ENCODE results near the gene SLIRP.
"Not testable (repeated sequence)": the region's sequence is repeated elsewhere in the genome, so short reads cannot be mapped to it uniquely, and the experiment has no call there.

SLIRP gene

DNA sequence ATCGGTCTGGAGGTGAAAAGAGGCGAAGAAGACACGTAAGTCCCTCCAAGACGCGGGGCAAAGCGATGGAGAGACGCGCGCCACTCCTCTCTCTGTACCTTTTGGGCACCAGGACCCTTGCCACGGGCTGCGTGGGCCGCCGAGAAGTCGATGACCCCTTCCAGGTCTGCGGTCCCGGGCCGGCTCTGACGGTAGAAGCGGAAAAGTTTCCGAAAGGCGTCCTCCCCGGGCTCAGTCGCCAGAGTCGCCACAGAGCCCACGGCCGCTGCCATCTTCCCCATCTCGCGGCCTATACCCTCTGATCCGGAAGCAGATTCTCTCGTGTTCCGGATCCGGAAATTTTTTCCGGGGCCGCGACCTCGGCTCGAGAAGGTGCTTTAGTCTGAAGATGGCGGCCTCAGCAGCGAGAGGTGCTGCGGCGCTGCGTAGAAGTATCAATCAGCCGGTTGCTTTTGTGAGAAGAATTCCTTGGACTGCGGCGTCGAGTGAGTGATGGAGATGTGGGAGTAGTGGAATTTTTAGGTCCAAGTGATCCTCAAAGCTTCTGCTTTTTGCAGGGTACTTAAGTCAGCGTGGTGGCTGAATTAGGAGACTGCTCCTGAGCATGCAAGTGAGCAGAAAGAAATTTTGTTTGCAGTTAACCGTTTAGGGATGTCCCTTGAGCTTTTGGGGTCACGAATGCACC is at the start of gene SLIRP, which contains the start of gene ALKBH1:
Gene SLIRP (plus strand): TSS at position 380 of the 685 bp plus-strand sequence. CDS start 9 bp downstream, at position 389.
Gene ALKBH1 (minus strand): TSS at position 300 of the 685 bp plus-strand sequence. CDS start 19 bp downstream, at position 281.
- peak; percentile 81 for DNase-seq (ENCODE audit: low read depth)

GRCh38 chr14:77659831-77660230 is 48.1 kb upstream of the SLIRP start:
- DNase-seq (ENCODE audit: low read depth), result no peak

- DNase-seq (ENCODE audit: low read depth), result no peak
Measured at GRCh38 chr14:77660754-77661153, 47.1 kb upstream of the SLIRP start.

DNA sequence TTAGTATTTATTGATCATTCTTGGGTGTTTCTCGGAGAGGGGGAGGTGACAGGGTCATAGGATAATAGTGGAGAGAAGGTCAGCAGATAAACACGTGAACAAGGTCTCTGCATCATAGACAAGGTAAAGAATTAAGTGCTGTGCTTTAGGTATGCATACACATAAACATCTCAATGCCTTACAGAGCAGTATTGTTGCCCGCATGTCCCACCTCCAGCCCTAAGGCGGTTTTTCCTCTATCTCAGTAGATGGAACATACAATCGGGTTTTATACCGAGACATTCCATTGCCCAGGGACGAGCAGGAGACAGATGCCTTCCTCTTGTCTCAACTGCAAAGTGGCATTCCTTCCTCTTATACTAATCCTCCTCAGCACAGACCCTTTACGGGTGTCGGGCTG is 46.3 kb upstream of the SLIRP start:
- not testable (repeated sequence) for DNase-seq (ENCODE audit: low read depth)

DNA sequence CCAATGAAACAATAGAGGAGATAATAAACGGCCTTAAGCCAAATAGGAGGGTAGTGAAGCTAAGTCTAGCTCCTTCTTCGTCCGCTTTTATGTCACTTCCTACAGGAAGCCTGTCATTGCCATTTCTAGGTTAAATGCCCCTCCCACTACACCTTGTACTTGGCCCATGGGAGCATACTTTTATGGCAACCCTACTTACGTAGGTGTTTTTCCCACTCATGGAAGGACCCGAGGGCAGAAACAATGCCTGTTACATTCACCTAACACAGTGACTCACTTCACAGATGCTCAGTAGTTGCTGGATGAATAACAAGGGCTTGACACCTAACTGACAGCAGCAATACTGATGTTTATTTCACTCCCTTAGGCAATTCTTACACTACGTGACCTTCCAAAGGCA is 44.6 kb upstream of the SLIRP start:
- DNase-seq (ENCODE audit: low read depth), result no peak

DNA sequence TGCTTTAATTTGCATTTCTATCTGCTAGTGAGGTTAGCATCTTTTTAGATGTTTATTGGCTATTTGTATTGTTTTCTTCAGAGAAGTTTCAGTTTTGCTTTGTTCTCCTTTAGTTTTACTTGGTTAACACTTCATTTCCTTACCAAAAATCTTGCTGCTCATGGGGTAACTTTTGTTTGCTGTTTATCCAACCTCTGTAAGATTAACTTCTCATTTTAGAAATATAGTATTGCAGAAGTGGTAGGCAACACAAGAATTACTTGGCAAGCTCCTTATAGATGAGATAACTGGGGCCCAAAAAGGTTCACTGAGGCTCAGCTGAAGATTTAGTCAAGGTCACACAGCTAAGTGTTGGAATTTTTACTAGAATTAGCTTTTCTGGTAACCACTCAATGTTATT is 40.6 kb upstream of the SLIRP start:
- DNase-seq (ENCODE audit: low read depth), result no peak

DNA sequence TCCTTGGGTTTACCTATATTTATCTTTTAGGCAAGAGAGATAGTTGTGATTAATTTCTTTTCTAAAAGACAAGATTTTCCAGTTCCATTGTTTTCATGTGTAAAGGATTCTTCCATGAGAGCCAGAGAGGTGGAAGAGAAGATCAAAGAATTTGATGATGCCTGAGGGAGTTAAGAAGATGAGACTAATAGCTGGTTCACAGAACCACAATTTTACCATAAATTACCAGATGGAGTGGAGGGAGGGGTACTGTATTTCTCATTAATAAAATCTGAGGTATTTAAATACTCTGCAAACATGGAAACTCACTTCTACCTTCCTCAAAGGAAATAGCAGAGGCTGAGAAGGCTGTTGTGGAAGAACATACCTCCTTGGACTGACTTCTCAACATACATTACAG is 34.7 kb upstream of the SLIRP start:
- no peak for DNase-seq (ENCODE audit: low read depth)

DNA sequence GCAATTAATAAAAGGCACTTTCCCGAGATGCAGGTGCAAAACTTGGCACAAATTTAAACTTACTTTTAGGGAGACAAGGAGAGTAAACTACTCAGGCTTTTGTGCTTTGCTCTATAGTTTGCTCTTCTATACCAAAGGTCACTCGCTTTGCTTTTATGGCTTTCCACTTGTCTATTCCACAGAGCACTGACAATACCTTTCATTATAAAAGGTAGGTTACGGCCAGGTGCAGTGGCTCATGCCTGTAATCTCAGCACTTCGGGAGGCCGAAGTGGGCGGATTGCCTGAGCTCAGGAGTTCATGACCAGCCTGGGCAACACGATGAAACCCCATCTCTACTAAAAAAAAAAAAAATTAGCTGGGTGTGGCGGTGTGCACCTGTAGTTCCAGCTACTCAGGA is 33.0 kb upstream of the SLIRP start:
- no peak for DNase-seq (ENCODE audit: low read depth)

DNA sequence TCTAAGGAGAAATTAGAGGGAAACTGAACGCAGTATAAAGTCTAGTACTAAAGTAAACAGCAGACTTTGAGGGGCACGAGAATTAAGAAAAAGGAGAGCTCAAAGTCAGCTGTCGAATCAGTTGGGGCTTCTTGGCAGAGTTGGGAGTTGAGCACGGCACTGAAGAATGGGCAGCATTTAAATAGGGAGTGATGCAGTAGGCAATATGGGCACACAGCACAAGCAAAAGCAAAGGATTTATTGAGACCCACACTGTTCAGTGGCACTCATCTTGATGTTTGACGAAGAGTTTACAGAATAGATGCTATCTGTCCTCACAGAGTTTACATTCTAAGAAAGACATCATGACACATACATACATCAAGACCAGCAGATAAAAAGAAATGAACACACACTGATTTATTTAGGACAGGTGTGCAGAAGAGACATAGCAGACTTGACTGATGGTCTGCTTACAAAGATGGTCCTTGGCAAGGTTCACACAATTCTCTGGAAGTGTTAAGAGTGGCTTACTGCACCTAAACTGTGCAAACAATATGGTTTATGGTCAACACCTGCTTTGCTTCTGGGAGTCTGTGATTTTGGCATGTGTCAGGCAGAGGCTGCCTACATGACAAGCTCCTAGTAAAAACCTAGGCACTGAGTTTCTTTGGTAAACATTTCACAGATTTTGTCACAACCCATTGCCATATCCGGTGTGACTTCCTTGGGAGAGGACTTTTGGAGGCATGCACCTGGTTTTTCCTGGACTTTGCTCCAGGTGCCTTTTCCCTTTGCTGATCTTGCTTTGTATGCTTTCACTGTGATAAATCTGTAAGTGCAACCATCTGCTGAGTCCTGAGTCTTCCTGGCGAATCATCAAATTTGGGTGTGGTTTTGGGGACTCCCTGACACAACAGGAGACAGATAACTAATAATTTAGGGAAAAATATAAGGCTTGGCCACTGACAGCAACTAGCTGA is 26.4 kb upstream of the SLIRP start:
- DNase-seq (ENCODE audit: low read depth), result no peak

- no peak for DNase-seq (ENCODE audit: low read depth)
Measured at GRCh38 chr14:77682158-77682553, 25.7 kb upstream of the SLIRP start.

DNA sequence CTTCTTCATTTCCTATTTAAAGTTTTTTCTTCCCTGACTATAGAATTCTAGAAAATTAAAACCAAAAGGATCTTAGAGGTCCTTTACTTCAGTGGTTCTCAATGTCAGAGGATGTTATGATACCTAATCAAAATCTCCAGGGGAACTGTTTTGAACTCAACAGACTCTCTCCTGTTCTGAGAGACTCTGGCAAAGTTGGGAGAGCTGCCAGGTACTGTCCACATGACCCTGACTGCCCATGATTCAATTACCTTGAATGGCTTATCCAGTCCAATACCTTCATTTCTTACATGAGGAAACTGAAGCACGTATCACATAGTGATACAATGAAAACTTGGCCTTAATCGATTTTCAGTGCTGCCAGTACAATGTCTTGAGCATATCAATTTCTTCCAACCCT is 16.6 kb upstream of the SLIRP start:
- no peak for DNase-seq (ENCODE audit: low read depth)

GRCh38 chr14:77707355-77707723 is 564 bp upstream of the SLIRP start:
- DNase-seq (ENCODE audit: low read depth), result no peak

GRCh38 chr14:77708749-77709148 is 846 bp downstream of the SLIRP start:
- no peak for DNase-seq (ENCODE audit: low read depth)

DNA sequence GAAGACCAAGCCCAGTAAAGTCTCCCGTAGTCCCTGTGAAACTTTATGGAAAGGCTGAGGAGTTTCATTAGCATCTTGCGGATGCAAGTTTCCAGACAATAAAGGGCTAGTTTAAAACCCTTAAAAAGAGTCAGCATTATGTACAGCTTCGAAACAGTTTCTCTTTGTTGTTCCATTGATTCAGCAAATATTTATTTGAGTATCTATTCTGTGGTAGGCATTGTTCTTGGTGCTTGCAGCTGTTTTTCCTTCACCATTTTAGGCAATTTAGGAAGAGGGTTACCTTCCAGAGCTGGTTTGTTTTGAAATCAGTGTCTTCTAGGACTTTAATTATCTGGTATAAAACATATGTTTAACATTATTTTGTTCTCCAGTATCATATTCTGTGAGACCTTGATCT is 1.5 kb downstream of the SLIRP start:
- DNase-seq (ENCODE audit: low read depth), result no peak

DNA sequence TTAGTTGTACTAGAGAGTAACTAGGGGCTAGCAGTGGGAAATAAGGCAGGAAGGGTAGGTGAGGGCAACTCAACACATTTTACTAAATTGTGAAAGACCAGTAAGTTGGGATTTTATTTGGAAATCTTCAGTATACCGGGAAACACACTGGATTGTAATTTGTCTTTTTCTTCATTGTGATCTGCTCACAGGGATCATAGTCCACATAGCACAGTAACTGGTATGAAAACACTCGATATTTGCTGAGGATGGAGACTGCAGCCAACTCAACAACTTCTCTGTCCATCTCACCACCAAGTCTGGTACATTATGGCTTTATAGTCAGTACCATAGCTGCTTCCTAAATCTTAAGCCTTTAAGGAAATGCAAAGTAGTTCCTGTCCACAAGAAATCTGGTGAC is 2.5 kb downstream of the SLIRP start:
- no peak for DNase-seq (ENCODE audit: low read depth)

DNA sequence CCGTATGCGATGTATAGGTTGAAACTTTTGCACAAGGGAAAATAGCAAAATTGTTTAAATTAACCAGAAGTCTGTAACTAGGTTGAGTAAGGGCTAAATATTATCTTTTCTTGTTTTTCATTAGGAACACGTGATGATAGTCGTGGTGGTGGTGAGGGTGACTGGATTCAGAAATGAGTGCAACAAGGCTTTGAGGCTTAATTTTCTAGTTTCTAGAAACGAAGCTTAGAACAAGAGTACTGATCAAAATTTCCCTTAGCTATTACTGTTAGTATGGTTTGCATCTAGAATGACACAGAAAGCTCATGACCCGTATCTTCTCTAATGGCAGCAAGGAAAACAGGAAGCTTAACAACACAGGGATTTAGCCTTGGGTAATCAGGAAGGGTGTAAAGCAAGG is 7.0 kb downstream of the SLIRP start:
- no peak for DNase-seq (ENCODE audit: low read depth)

DNA sequence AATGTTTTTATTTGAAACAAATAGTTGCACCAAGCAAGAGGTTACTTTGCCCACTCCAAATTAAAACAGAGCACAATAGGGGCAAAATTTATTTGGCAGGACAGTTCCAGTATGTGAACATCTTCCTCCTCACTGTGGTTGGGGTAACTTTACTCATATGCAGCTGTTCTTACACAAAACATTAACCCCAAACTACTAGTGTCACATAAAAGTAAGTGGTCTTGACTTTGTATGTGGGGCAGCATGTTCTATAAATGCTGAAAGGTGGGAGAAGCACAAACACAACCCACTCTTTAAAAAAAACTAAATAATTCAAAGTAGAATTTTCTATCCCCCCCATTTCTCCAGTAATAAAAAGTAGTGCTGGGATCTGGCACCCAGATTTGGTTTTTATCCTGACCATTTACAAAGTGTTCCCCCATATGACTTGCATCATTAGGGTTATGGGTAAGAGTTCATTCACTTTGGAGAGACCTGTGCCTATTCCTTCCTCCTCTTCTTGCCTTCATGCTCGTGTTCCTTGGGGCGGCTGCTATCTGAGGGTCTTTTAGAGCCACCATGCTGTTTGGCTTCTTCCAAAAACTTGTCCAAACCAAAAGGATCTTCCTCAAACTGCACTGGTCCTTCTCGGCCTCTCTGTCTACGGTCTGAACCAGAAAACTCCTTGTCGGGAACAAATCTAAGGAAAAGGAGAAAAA is 9.9 kb downstream of the SLIRP start:
- no peak for DNase-seq (ENCODE audit: low read depth)

GRCh38 chr14:77721437-77721836 is 13.5 kb downstream of the SLIRP start:
- no peak for DNase-seq (ENCODE audit: low read depth)

DNA sequence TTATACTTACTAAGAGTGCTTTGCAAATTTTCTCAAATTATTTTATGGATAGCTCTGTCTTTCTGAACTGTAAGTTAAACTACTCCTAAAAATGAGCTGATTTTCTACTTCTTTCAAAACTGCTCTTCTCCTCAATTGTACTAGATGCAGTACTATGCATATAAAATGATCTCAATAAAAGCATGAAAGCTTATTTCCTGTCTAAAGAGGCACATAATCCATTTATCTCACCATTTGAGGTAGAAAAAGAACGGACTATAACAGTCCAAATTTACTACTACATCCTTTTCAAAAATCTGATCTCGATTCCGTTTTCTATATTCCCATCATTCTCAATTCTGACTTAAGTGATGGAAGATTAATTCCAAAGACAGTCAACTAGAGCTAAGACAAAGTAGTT is 14.4 kb downstream of the SLIRP start:
- DNase-seq (ENCODE audit: low read depth), result no peak

DNA sequence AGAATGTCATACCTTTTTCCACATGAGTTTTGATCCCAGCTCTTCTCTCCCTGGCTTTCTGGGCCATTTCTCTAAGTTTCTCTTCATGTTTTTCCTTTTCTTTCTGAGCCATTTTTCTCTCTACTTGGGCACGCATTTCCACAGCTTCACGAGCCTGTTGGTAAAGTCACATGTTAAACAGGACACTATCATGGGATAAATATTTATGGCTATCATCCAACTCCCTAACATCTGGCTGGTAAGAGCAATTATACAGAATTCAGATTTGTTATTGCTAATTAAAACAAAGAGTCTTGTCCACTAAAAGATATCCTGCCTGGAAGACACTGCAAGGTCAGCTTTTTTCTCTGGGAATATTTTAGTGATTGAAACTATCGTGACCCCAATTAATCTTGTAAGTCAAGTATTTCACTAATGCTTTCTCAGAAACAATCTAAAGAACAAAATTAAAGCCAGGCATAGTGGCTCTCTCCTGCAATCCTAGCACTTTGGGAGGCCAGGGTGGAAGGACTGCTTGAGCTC is 23.1 kb downstream of the SLIRP start:
- DNase-seq (ENCODE audit: low read depth), result no peak

- no peak for DNase-seq (ENCODE audit: low read depth)
Measured at GRCh38 chr14:77738559-77739250, 30.8 kb downstream of the SLIRP start.

GRCh38 chr14:77741438-77741837 is 33.5 kb downstream of the SLIRP start:
- no peak for DNase-seq (ENCODE audit: low read depth)
